BJ (cell line): ENCODE measurements around the gene PCNT. TPM values are rescaled to one million over a fixed set of nuclear protein-coding genes. Genes with fewer than 3 reads are reported as not detected.

Source experiments
- CTCF ChIA-PET: fragments of 350-600 bp; formaldehyde crosslinking; extraction: SDS; loops from one replicate; lab custom pipeline; 2021; ENCODE audit warnings: antibody characterized with exemption, inconsistent platforms; lab: Yijun Ruan, JAX
- POLR2A ChIA-PET: fragments of 300-600 bp; sonication (Branson Sonifier 250); formaldehyde crosslinking; extraction: SDS; loops from one replicate; lab custom pipeline; 2021; ENCODE audit warnings: antibody characterized with exemption; lab: Charles Lee
- DNase-seq: peaks from one replicate; pipeline ENCODE4 v3.0.0-alpha.2; 2011; ENCODE audit warnings: low read depth
- H3K27me3 ChIP-seq: 2 replicates; pipeline ENCODE4 v1.6.0; 2011; ENCODE audit warnings: low read length; ENCODE audit not compliant: control insufficient read depth, insufficient read depth
- H3K36me3 ChIP-seq: 2 replicates; pipeline ENCODE4 v1.5.1; 2011; ENCODE audit warnings: low read length; ENCODE audit not compliant: control insufficient read depth, insufficient read depth
- H3K4me3 ChIP-seq: 2 replicates; pipeline ENCODE4 v1.5.1; 2011; ENCODE audit warnings: low read depth, mild to moderate bottlenecking, control low read depth, low read length
- CTCF ChIP-seq: IDR thresholded peaks from 2 replicates; pipeline ENCODE4 v1.5.1; 2011; ENCODE audit warnings: low read depth, mild to moderate bottlenecking, control low read depth, inconsistent platforms, low read length, moderate library complexity; ENCODE audit not compliant: insufficient read depth
- polyA plus RNA-seq: library from polyadenylated mRNA; depleted of rRNA; stranded (reverse); fragments of >200 nt; gene quantifications from 2 replicates; pipeline ENCODE4 v1.2.3, GENCODE V29; 2011

The PCNT gene
- polyA plus RNA-seq, 1 experiment = 11.0 TPM

- ChIA-PET POLR2A (no interaction called here), CTCF (interaction anchor here (0.9 kb wide), 1 partner anchor 1513 kb away, joined by 3 read pairs; no protein-coding TSS in a partner anchor)
- DNase-seq = no peak
- H3K27me3 ChIP-seq = no peaks in the 10 kb centered on the region
- peaks cover 2% of the 10 kb centered on the region; the same call in 1 of the 2 replicates for H3K36me3 ChIP-seq
- H3K4me3 ChIP-seq = peak overlapping the region; percentile 64
- no peak for TF ChIP-seq CTCF
Measured at GRCh38 chr21:46322351-46323226, 1.4 kb upstream of the PCNT start.

GRCh38 chr21:46323227-46323709 lies 688 bp upstream of the PCNT start:
- no peak for TF ChIP-seq CTCF
- ChIA-PET CTCF (no interaction called here), POLR2A (no interaction called here)
- Histone ChIP-seq H3K4me3 (peak overlapping the region; percentile 64), H3K36me3 (peaks cover 6% of the 10 kb centered on the region), H3K27me3 (no peaks in the 10 kb centered on the region)
- no peak for DNase-seq

GRCh38 chr21:46324390-46325072 lies 575 bp downstream of the PCNT start:
- TF ChIP-seq CTCF = 0 out of 2 replicates have a peak, but pooled peaks have one; percentile 15
- peaks cover 7% of the 10 kb centered on the region for H3K36me3 ChIP-seq
- ChIA-PET CTCF (interaction anchor here (1.6 kb wide), 1 partner anchor 181 kb away, joined by 7 read pairs; no protein-coding TSS in a partner anchor), POLR2A (no interaction called here)
- DNase-seq = no peak
- no peaks in the 10 kb centered on the region for H3K27me3 ChIP-seq
- peak overlapping the region; percentile 72 for H3K4me3 ChIP-seq

- Histone ChIP-seq H3K4me3 (peak overlapping the region; percentile 72), H3K36me3 (peaks cover 7% of the 10 kb centered on the region), H3K27me3 (no peaks in the 10 kb centered on the region)
- DNase-seq = no peak
- TF ChIP-seq CTCF = peak; percentile 54
- ChIA-PET POLR2A (interaction anchor here (0.6 kb wide), 1 partner anchor 31 kb away, joined by 3 read pairs; no protein-coding TSS in a partner anchor), CTCF (interaction anchor here (0.5 to 1.6 kb wide), 6 partner anchors 13 to 182 kb away, joined by 3 to 7 read pairs (median 4); no protein-coding TSS in a partner anchor)
Measured at GRCh38 chr21:46325073-46325912, 1.3 kb downstream of the PCNT start.
